Fibroblast of skin of back (primary cell): ENCODE results near the gene LARP4.
"Not testable (repeated sequence)": the region's sequence is repeated elsewhere in the genome, so short reads cannot be mapped to it uniquely, and the experiment has no call there.

ENCODE experiments used
- DNase-seq: peaks from one replicate; pipeline ENCODE4 v3.0.0-alpha.2; 2013

LARP4 gene

DNA sequence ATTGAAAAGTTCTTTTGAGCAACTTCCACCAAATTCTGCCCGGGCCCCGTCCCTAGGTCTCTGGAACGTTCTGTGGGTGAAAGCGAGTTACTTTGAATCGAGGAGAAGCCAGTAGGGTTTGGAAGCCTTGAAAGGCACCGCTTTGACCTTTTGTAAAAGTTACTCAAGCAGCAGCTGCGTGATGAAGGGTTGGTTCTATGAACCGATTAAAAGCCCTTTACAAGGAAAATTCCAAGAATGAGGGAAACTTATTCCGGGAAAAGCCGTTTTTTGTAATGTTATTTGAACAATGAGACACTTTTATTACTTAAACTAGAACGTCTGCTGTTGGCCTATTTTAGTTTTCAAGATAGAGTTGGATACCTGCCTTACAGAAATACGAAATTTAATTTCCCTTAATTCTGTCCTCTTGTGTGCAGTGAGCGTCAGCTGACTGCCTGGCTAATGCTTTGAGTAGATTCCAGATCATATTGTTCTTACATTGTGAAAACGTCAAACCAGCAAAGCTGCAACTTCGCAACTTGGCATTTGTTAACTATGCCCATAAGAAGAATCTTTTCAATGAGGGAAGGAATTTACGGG, 906 bp downstream of the LARP4 start:
- peak; percentile 37 for DNase-seq

DNA sequence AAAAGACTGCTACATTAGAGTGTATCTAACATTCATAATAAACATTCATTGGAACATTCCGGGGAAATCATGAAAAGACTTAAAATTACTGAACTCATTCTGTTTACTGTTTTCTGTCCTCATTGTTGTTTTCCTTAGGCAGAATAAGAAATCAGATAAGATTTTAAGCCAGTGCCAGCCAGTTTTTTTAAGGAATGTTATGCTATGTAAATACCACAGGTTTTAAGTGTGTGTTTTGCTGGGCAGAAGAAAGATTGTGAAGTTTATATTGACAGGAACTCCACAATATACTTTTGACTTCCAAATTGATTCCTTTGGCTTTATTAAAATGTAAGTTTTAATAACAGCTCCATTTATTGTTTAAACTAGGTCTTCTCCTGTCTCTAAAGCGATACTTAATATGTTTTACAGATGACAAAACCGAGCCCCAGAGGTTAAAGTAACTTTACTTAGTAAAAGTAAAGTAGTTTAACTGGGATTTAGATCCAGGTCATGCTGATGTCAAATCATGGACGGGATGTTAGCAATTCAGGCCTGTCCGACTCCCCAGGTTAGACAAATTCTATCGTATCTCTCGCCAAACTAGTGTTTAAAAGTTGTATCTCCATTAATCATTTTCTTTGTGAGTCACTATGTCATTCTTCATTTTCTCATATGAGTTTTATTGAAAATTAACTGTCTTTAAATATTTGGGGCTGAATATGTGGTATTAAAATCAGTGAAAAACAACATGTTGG, 1.7 kb downstream of the LARP4 start:
- DNase-seq, result no peak

DNA sequence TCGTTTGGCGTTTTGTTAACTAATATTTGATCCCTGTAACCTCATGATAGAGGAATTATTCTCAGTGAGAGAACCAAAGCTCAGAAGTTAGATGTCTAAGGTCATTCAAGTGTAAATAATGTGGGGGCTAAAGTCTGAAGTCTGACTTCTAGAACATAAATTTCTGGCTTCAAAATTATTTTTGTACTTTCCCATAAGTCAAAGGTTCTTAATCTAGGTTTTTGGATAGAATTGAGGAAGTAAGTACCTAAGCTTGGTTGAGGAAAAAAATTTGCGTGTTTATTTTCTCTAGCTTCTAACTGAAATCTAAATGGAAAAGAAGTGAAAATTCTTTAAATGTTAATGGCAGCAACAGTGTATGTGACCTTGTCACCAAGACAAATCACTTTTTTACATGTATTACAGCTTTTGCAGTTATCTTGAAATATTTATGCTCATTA, 2.3 kb downstream of the LARP4 start:
- no peak for DNase-seq

DNA sequence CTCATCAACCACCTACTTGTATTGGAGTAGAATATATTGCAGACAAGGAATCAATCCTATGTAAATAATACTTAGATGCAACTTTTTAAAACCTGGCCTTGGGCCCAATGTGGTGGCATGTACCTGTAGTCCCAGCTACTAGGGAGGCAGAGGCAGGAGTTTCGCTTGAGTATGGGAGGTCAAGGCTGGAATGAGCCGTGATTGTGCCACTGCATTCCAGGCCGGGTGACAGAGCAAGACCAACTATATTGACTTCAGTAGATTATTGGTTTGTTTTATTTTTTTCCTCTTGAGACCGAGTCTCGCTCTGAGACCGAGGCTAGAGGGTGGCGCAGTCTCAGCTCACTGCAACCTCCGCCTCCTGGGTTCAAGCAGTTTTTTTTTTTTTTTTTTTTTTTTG, 3.6 kb downstream of the LARP4 start:
- no peak for DNase-seq

DNA sequence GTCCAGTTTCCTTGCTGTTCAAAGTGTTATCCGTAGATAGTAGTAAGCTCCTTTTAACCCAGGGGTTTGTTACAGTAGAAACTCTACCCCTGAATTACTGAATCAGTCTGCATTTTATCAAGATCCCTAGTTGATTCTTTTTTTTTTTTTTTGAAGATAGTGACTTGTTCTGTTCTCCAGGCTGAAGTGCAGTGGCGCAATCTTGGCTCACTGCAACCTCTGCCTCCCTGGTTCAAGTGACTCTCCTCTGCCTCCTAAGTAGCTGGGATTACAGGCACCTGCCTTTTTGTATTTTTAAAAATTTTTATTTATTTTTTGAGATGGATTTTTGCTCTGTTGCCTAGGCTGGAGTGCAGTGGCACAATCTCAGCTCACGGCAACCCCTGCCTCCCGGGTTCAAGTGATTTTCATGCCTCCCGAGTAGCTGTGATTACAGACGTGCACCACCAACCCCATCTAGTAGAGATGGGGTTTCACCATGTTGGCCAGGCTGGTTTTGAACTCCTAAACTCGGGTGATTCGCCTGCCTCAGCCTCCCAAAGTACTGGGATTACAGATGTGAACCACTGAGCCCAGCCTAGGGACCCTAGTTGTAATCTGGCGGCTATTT, 10.5 kb downstream of the LARP4 start:
- no peak for DNase-seq

DNA sequence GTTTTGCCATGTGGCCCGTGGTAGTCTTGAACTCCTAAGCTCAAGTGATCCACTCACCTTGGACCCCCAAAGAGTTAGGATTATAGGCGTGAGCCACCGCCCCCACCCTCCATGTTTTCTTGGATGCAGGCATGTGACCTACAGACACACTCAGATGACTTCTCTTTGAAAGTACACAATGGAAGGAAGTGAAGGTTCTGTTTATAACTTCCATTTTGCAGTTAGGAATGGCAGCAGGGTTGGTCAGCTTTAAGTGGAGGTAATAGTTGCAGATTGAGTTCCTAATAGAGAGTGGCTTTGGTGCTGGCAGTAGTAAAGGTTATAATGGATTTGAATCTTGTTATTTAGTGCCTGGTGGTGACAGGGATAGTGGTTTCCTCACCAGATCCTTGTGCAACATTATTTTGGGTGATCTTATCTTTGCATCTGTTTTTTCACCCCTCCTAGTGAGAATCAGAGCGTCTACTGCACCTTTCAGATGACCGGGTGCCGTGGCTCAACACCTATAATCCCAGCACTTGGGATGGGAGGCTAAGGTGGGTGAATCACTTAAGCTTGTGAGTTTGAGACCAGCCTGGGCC, 15.3 kb downstream of the LARP4 start:
- no peak for DNase-seq

DNA sequence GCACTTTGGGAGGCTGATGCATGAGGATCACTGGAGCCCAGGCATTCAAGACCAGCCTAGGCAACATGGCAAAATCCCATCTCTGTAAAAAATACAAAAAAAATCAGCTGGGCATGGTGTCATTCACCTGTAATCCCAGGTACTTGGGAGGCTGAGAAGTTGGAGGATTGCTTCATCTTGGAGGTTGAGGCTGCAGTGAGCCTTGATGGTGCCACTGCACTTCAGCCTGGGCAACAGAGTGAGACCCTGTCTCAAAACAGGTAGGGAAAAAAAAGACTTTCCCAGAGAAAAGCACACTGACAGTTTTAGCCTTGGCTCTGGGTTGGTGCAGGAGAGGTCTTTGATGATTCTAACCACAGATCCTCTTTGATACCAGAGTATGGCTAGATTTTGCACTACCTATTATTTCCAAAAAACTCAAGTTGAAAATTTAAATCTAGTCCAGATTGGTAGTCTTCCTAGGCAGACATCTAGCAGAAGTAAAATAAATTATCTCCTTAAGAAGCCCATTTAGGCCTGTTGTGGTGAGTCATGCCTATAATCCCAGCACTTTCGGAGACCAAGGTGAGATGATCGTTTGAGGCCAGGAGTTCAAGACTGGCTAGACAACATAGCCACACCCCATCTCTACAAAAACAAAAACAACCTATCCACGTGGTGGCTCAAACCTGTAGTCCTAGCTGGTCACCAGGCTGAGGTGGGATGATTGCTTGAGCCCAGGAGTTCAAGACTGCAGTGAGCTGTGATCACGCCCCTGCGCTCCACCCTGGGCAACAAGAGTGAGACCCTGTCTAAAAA, 18.6 kb downstream of the LARP4 start:
- no peak for DNase-seq

DNA sequence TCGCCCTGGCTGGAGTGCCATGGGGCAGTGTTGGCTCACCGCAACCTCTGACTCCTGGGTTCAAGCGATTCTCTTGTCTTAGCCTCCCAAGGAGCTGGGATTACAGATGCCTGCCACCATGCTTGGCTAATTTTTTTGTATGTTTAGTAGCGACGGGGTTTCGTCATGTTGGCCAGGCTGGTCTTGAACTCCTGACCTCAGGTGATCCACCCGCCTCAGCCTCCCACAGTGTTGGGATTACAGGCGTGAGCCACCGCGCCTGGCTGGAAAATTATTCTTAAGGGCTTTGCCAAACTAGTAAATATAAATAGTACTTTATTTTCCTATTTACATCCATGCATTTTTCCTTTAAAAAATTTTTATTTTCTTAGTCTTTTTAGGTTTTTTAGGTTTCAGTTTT, 22.2 kb downstream of the LARP4 start:
- not testable (repeated sequence) for DNase-seq

DNA sequence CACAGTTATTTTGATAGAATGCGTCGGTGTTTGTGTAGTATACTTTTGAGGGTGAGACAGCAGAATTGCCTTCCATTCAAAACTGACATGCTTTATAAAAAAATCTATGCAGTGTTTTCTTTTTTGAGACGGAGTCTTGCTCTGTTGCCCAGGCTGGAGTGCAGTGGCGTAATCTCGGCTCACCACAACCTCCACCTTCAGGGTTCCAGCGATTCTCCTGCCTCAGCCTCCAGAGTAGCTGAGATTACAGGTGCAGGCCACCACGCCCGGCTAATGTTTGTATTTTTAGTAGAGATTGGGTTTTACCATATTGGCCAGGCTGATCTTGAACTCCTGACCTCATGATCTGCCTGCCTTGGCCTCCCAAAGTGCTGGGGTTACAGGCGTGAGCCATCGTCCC, 22.7 kb downstream of the LARP4 start:
- DNase-seq, result not testable (repeated sequence)

DNA sequence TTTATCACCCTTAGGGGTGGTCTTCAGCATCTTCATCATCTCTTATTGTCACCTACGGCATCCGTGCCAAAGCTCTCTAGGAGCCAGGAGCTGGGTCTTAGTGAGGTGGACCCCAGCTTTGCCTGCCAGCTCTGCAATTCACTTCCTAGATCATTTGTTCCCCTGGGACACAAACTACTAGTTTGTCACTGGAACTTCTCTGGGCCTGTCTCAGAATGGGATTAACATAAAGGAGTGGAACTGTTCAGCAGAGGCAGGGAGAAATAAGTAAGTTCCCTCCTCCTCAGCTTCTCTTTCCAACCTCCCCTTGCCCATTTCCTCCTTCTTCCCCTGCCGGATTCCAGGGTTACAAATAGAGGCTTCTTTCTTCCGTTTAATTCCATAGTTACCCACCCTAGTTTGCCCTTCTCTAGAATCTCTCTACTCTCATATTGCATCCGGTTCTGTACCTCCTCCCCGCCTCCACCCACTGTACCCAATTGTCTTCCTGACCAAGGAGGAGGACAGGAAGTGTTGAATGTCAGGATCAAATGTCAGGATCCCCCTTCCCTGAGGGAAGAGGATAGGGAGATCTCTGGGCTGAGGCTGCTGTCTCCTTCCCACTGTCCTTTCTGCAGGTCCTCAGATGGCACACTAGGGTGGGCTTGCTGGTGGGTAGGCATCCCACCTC, 25.0 kb downstream of the LARP4 start:
- DNase-seq, result peak; percentile 27

DNA sequence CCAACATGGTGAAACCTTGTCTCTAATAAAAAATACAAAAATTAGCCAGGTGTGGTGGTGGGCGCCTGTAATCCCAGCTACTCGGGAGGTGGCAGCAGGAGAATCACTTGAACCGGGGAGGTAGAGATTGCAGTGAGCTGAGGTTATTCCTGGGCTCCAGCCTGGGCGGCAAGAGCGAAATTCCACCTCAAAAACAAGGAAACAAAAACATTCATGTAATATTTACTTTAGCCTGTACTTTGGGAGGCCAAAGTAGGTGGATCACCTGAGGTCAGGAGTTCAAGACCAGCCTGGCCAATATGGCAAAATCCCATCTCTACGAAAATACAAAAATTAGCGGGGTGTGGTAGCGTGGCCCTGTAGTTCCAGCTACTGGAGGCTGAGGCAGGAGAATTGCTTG, 31.0 kb downstream of the LARP4 start:
- not testable (repeated sequence) for DNase-seq

DNA sequence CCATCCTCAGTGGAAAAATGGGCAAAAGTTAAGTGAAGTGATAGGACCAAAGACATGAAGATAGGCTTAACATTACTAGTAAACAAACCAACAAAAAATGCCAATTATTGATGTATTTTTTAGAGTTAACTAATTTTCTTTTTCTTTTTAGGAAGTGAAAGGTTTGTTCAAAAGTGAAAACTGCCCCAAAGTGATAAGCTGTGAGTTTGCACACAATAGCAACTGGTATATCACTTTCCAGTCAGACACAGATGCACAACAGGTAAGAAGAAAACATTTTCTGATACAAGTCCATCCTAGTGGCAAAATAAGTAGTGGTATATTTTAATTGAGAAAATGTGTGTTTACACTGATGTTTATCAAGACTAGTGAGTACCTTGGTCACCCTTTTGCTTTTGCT, 39.6 kb downstream of the LARP4 start:
- DNase-seq, result no peak

DNA sequence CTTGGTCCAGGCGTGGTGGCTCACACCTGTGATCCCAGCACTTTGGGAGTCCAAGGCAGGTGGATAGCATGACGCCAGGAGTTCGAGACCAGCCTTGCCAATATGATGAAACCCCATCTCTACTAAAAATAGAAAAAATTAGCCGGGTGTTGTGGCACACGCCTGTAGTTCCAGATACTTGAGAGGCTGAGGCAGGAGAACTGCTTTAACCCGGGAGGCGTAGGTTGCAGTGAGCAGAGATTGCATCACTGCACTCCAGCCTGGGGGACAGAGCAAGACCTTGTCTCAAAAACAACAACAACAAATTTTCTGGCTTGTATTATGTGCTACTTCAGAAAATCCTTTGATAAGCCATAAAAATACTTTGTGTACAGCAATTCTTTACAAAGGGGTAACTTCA, 41.1 kb downstream of the LARP4 start:
- no peak for DNase-seq

DNA sequence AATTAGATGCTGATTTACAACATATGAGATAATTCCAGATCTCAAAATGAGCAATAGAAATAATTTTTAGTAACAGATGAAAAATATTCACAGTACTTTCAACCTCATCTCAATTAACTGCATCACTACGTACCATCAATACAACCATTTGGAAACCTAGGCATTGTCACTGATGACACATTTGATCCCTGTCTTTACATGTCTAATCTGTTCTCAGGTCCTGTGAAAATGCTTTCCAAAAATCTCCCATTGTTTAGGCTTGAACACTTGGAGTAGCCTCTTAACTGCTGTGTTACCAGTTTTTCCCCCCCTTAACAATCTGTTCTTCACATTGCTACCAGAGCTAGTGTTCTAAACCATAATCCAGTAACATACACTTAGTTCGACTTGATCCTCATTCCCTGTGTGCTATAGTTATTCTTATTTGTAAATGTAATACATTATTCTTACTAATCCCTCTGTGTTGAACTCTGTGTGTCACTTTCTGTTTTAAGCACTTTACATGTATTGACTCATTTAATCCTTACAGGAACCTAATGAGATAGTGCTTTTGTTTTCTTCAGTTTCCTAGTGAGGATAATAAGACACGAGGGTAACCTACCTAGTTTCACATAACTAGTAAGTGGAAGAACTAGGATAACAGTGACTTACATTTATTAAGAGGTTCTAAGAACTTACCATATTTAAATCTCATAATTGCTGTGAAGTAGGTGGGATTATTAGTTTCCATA, 41.7 kb downstream of the LARP4 start:
- DNase-seq, result no peak

DNA sequence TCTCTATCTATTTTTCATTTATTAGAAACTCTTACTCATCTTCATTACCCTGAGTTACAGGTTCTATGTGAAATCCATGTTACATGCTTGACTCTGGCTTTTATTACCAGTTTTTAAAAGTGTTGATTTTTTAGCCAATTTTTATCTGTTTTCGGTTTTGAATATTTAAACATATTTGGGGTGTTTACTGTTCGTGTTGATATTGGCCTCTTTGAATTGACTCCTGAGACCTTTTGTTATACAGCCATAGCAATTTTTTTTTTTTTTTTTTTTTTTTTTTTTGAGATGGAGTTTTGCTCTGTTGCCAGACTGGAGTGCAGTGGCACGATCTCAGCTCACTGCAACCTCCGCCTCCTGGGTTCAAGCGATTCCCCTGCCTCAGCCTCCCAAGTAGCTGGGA, 49.0 kb downstream of the LARP4 start:
- not testable (repeated sequence) for DNase-seq

DNA sequence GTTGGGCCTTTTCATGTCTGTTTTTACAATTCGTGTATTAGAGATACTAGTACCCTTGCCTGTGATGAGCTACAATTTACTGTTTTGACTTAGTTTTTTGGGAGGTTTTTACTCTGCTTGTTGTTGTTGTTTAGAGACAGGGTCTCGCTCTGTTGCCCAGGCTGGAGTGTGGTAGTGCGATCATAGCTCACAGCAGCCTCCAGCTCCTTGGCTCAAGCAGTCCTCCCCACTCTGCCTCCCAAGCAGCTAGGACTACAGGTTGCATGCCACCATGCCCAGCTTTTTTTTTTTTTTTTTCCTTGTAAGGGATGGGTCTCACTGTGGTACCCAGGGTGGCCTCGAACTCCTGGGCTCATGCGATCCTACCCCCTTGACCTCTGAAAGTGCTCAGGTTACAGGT, 52.1 kb downstream of the LARP4 start:
- no peak for DNase-seq

DNA sequence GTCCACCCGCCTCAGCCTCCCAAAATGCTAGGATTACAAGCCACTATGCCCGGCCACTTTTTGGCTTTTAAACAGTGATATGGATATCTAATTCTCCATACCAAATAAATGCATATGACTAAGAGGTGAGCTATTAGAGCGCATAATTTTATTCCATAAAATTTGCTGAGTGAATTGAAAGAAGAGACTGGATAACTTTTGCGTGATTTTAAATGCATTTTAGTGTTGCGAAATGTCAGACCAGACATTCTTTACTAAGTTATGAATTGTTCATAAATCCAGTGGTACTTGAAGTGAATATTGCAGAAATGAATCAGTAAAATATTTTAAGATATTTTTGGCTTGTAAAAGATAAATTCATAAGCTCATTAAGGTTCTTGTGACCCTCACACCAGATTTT, 53.2 kb downstream of the LARP4 start:
- peak; percentile 6 for DNase-seq

DNA sequence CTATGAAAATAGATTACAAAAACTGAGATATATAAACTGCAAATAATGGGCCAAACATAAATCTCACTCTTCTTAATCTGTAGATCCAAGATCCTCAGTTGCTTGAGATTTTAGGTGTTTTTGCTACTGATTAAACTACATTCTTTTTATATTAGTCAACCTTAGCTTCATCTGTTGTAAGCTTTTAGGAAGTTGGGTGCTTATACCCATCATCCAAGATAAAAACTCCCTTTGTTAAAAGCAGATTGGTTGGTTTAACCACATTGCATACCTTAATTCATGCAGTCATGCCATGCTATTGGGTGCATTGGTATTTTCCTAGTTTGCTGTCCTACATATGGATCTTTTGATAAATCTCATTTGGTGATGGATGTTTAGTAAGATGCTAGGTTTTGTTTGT, 57.9 kb downstream of the LARP4 start:
- DNase-seq, result peak; percentile 48

DNA sequence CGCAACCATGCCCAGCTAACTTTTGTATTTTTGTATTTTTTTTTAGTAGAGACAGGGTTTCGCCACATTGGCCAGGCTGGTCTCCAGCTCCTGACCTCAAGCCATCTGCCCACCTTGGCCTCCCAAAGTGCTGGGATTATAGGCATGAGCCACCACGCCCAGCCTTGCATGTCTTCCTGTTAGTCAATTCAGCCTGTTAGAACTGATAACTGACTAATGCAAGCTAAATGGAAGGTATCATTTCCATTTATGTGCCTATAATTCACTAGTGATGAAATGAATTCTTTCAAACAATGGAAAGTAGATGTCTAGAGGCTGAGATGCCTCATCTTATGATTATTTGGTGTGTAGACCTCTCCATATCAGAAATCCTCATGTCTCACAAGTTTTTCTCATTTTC, 66.8 kb downstream of the LARP4 start:
- no peak for DNase-seq

DNA sequence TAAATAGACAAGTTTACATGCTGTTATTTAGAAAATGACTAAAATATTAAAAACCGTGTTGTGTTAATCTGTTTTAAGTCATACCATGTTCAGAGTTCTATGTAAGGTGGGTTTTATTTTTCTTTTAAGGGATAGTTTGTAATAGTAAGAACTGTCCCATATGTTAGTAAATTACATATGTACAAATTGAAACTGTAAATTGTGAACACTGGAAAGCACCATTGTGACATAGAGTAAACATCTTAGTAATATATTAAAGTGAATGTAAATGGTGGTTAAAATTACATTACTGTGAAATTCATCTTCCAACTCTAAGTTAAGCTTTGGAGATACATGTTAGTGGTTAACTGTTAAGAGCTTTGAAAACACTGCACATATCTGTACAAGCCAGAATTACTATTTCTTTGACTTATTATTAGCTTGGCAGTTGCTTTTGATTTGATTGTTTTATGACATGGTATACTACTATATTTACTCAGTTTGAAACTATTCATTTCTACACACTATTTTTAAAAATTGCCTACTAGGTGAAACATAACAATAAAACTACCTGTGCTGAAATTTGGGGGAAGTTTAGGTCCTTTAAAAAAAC, 76.7 kb downstream of the LARP4 start:
- DNase-seq, result no peak

DNA sequence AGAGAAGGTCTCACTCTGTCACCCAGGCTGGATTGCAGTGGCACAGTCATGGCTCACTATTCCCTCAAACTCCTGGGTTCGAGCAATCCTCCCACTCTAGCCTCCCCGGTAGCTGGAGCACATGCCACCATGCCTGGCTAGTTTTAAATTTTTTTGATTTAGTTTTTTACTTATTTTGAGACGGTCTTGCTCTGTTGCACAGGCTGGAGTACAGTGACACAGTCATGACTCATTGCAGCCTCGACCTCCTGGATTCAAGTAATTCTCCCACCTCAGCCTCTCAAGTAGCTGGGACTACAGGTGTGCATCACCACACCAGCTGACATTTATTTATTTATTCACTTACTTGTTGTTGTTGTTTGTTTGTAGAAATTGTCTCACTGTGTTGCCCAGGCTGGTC, 81.9 kb downstream of the LARP4 start:
- no peak for DNase-seq
